SK-N-SH (cell line): ENCODE data around the gene TULP4. TPM values are rescaled to one million over a fixed set of nuclear protein-coding genes. Genes with fewer than 3 reads are reported as not detected.
A peak's percentile ranks its signal among the peaks of the same experiment; 100 is the strongest.

Experiments
- CTCF ChIA-PET: fragments of 300-600, 350-600 bp; formaldehyde crosslinking; extraction: SDS; loops from one replicate; lab custom pipeline; 2021; lab: Yijun Ruan, JAX
- POLR2A ChIA-PET: fragments of 350-600 bp; sonication (Branson Sonifier 250); formaldehyde crosslinking; extraction: SDS; loops from one replicate; lab custom pipeline; 2020; ENCODE audit warnings: antibody characterized with exemption, inconsistent platforms; lab: Yijun Ruan, JAX
- DNase-seq: peaks from one replicate; pipeline ENCODE4 v3.0.0; 2012
- H2AFZ ChIP-seq: fragments of 200-600 bp; sonication (generic); 2 replicates; pipeline ENCODE4 v1.8.1; 2016; ENCODE audit warnings: antibody characterized with exemption, mild to moderate bottlenecking, low read depth
- H3F3A ChIP-seq: fragments of 200-600 bp; sonication (generic); replicated peaks from 2 replicates; pipeline ENCODE3; 2016; ENCODE audit warnings: antibody characterized with exemption, mild to moderate bottlenecking; ENCODE audit not compliant: insufficient read depth
- H3K27ac ChIP-seq, 2 experiments: fragments of 200-500 bp in 1 of 2; fragments of 200-600 bp in 1 of 2; sonication (Bioruptor generic) in 1 of 2; sonication (generic), shearing (Covaris generic) in 1 of 2; 2 replicates each; pipeline versions ENCODE4 v1.5.1 to v1.6.1; 2014 to 2016; ENCODE audit warnings: low read depth in 2 of 2, inconsistent platforms in 1 of 2, low read length in 1 of 2, mild to moderate bottlenecking in 1 of 2, mixed read lengths in 1 of 2
- H3K27me3 ChIP-seq: fragments of 200-600 bp; sonication (generic), shearing (Covaris generic); 2 replicates; pipeline ENCODE4 v1.6.1; 2016; ENCODE audit warnings: mixed run types; ENCODE audit not compliant: insufficient read depth
- H3K36me3 ChIP-seq, 2 experiments: fragments of 200-500 bp in 1 of 2; fragments of 200-600 bp in 1 of 2; sonication (Bioruptor generic) in 1 of 2; sonication (generic) in 1 of 2; replicated peaks in 1 of 2; 2 replicates each; pipeline versions ENCODE3 to v1.5.1; 2014 to 2016; ENCODE audit warnings: low read length in 1 of 2, mild to moderate bottlenecking in 1 of 2; ENCODE audit not compliant: insufficient read depth in 2 of 2, control insufficient read depth in 1 of 2
- H3K4me1 ChIP-seq, 2 experiments: fragments of 200-500 bp in 1 of 2; fragments of 200-600 bp in 1 of 2; sonication (Bioruptor generic) in 1 of 2; sonication (generic), shearing (Covaris generic) in 1 of 2; 2 replicates each; pipeline versions ENCODE4 v1.5.1 to v1.6.1; 2014 to 2016; ENCODE audit warnings: low read depth in 1 of 2, low read length in 1 of 2, mixed run types in 1 of 2; ENCODE audit not compliant: insufficient read depth in 2 of 2, control insufficient read depth in 1 of 2
- H3K4me2 ChIP-seq: fragments of 200-600 bp; sonication (generic), shearing (Covaris generic); 2 replicates; pipeline ENCODE4 v1.6.1; 2017; ENCODE audit warnings: mixed run types
- H3K4me3 ChIP-seq, 2 experiments: fragments of 200-500 bp in 1 of 2; fragments of 200-600 bp in 1 of 2; sonication (Bioruptor generic) in 1 of 2; sonication (generic), shearing (Covaris generic) in 1 of 2; 2 replicates each; pipeline versions ENCODE4 v1.5.1 to v1.8.1; 2014 to 2016; ENCODE audit warnings: low read depth in 2 of 2, inconsistent platforms in 1 of 2, low read length in 1 of 2, mild to moderate bottlenecking in 1 of 2, mixed read lengths in 1 of 2, moderate library complexity in 1 of 2
- H3K79me2 ChIP-seq: fragments of 200-600 bp; sonication (generic); 2 replicates; pipeline ENCODE4 v1.8.1; 2017; ENCODE audit warnings: mild to moderate bottlenecking; ENCODE audit not compliant: insufficient read depth
- H3K9ac ChIP-seq: fragments of 200-600 bp; sonication (generic); 2 replicates; pipeline ENCODE4 v1.6.1; 2017; ENCODE audit warnings: mixed run types
- H3K9me2 ChIP-seq: fragments of 200-600 bp; sonication (generic); 2 replicates; pipeline ENCODE4 v1.6.1; 2017; ENCODE audit warnings: mixed run types
- H3K9me3 ChIP-seq: fragments of 200-600 bp; sonication (generic); 2 replicates; pipeline ENCODE4 v1.6.1; 2017; ENCODE audit warnings: mixed run types, mild to moderate bottlenecking, moderate library complexity
- H4K20me1 ChIP-seq: fragments of 200-600 bp; sonication (generic); 2 replicates; pipeline ENCODE4 v1.6.1; 2017; ENCODE audit warnings: mild to moderate bottlenecking, mixed run types; ENCODE audit not compliant: insufficient read depth
- CHD2 ChIP-seq: fragments of 150-350 bp; IDR thresholded peaks from 2 replicates; pipeline ENCODE4 v1.6.1; 2018; ENCODE audit warnings: low read length; ENCODE audit not compliant: partially characterized antibody
- FOSL2 ChIP-seq: IDR thresholded peaks from 2 replicates; pipeline ENCODE4 v1.4.0; 2012; ENCODE audit warnings: low read depth, mild to moderate bottlenecking, moderate library complexity, borderline replicate concordance
- FOXM1 ChIP-seq: IDR thresholded peaks from 2 replicates; pipeline ENCODE4 v1.4.0; 2012; ENCODE audit warnings: low read depth, mild to moderate bottlenecking
- GABPA ChIP-seq: IDR thresholded peaks from 2 replicates; pipeline ENCODE4 v1.4.0; 2012; ENCODE audit warnings: low read depth, mild to moderate bottlenecking
- GATA2 ChIP-seq: sonication (generic); formaldehyde crosslinking; IDR thresholded peaks from 2 replicates; pipeline ENCODE4 v1.5.0; 2020; ENCODE audit warnings: mild to moderate bottlenecking, missing genetic modification reagents
- JUND ChIP-seq: IDR thresholded peaks from 2 replicates; pipeline ENCODE4 v1.4.0; 2012
- MEF2A ChIP-seq: IDR thresholded peaks from 2 replicates; pipeline ENCODE4 v1.4.0; 2012; ENCODE audit warnings: low read depth, borderline replicate concordance
- MXI1 ChIP-seq: IDR thresholded peaks from 2 replicates; pipeline ENCODE4 v1.6.1; 2012; ENCODE audit warnings: mild to moderate bottlenecking, low read depth, low read length, improper control_type of control experiment
- NFIC ChIP-seq: IDR thresholded peaks from 2 replicates; pipeline ENCODE4 v1.4.0; 2012; ENCODE audit warnings: borderline replicate concordance
- NRF1 ChIP-seq: IDR thresholded peaks from 2 replicates; pipeline ENCODE4 v1.6.1; 2012; ENCODE audit warnings: low read depth, mild to moderate bottlenecking, low read length
- POLR2AphosphoS5 ChIP-seq: IDR thresholded peaks from 2 replicates; pipeline ENCODE4 v1.6.1; 2012; ENCODE audit warnings: low read depth, low read length
- RCOR1 ChIP-seq: fragments of 150-350 bp; IDR thresholded peaks from 2 replicates; pipeline ENCODE4 v1.6.1; 2017; ENCODE audit warnings: antibody characterized with exemption, low read length
- REST ChIP-seq: IDR thresholded peaks from 2 replicates; pipeline ENCODE4 v1.6.1; 2012; ENCODE audit warnings: mild to moderate bottlenecking, low read depth, low read length, moderate library complexity
- RFX5 ChIP-seq: IDR thresholded peaks from 2 replicates; pipeline ENCODE4 v1.6.1; 2012; ENCODE audit warnings: mild to moderate bottlenecking, improper control_type of control experiment, low read length
- RXRA ChIP-seq: IDR thresholded peaks from 2 replicates; pipeline ENCODE4 v1.4.0; 2012; ENCODE audit warnings: low read depth, mild to moderate bottlenecking, borderline replicate concordance
- SIN3A ChIP-seq: IDR thresholded peaks from 2 replicates; pipeline ENCODE4 v1.6.1; 2012; ENCODE audit warnings: low read depth, mild to moderate bottlenecking, low read length, moderate library complexity, borderline replicate concordance
- TAF1 ChIP-seq: IDR thresholded peaks from 2 replicates; pipeline ENCODE4 v1.6.1; 2012; ENCODE audit warnings: low read depth, mild to moderate bottlenecking, low read length, moderate library complexity, borderline replicate concordance
- TCF12 ChIP-seq: IDR thresholded peaks from 2 replicates; pipeline ENCODE4 v1.4.0; 2012
- USF1 ChIP-seq: IDR thresholded peaks from 2 replicates; pipeline ENCODE4 v1.4.0; 2012; ENCODE audit warnings: low read depth, borderline replicate concordance
- YY1 ChIP-seq: IDR thresholded peaks from 2 replicates; pipeline ENCODE4 v1.4.0; 2012; ENCODE audit warnings: low read depth, mild to moderate bottlenecking
- WGBS: methylation state at CpG from one replicate; pipeline ENCODE4 v1.1.6; 2017; ENCODE audit warnings: low lambda C conversion rate; 5-methylcytosine and 5-hydroxymethylcytosine counted together
- polyA plus RNA-seq, 3 experiments: library from polyadenylated mRNA; depleted of rRNA; stranded (reverse); fragments of >200 nt; gene quantifications; 2 replicates each; pipeline ENCODE4 v1.2.3, GENCODE V29; 2012
- TF ChIP-seq, protein P1 (sequence below): IDR thresholded peaks from 2 replicates; pipeline ENCODE4; 2012

TULP4 gene
- polyA plus RNA-seq, 1 of the 3 experiments (the other 2 are of a cell fraction): 5.9 TPM

- no peak overlapping the region for H3K4me3 ChIP-seq
- no peak overlapping the region for H3K9ac ChIP-seq
- peaks cover 2% of the 10 kb centered on the region; the same call in 1 of the 2 replicates for H3K9me3 ChIP-seq
- no peak overlapping the region for H3K4me2 ChIP-seq
- peaks cover 22% of the 10 kb centered on the region; the same call in 1 of the 2 replicates for H3K79me2 ChIP-seq
- peaks cover 31 to 32% of the 10 kb centered on the region in 2 experiments; a peak in 3 of 4 replicates for H3K4me1 ChIP-seq
- no peaks in the 10 kb centered on the region for H3K27me3 ChIP-seq
- H3F3A ChIP-seq: peaks cover 31% of the 10 kb centered on the region
- TF ChIP-seq FOSL2: no peak
- no peak for TF ChIP-seq MXI1
- TF ChIP-seq RCOR1: no peak
- no peak for TF ChIP-seq SIN3A
- TF ChIP-seq YY1: no peak
- no peak for TF ChIP-seq JUND
- no peak for TF ChIP-seq POLR2AphosphoS5
- no peak for TF ChIP-seq RXRA
- WGBS: 97% methylated on average over 4 of the region's 5 CpGs
- DNase-seq: no peak
- ChIA-PET POLR2A (no interaction called here), CTCF (interaction anchor here (1.7 kb wide), 1 partner anchor 193 kb away, joined by 5 read pairs; no protein-coding TSS in a partner anchor)
- no peak overlapping the region for H2AFZ ChIP-seq
- H3K27ac ChIP-seq: no peak overlapping the region; a peak in 1 of 4 replicates
- H3K9me2 ChIP-seq: no peaks in the 10 kb centered on the region
- peaks cover 14 to 18% of the 10 kb centered on the region in 2 experiments for H3K36me3 ChIP-seq
- H4K20me1 ChIP-seq: 0 out of 2 replicates have a peak, but pooled peaks cover 4% of the 10 kb centered on the region
Measured at GRCh38 chr6:158413814-158414565, 101.7 kb downstream of the TULP4 start.

DNA sequence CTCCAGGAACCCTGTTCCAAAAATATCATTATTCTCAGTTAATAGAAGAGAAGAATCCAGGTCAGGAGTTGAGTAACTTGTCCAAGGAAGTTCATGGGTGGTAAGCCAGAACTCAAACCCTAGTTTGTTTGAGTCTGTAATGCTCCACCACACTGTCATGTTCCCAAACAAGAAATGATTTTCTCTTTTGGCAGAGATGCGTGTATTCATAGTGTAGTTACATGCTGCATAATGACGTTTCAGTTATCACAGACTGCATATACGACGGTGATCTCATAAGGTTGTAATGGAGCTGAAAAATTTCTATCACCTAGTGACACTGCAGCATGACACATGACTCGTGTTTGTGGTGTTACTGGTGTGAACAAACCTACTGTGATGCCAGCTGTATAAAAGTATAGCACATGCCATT, 102.6 kb downstream of the TULP4 start:
- H3K36me3 ChIP-seq: peaks cover 18 to 23% of the 10 kb centered on the region in 2 experiments
- no peak for DNase-seq
- TF ChIP-seq NFIC (no peak), GABPA (no peak), GATA2 (CRISPR knock-in tag) (no peak), MEF2A (no peak), TCF12 (no peak), SIN3A (no peak), CHD2 (no peak), FOXM1 (no peak), RXRA (no peak), RCOR1 (no peak), REST (no peak), RFX5 (no peak), USF1 (no peak), YY1 (no peak), TAF1 (no peak), MXI1 (no peak), NRF1 (no peak)
- TF ChIP-seq, protein P1, sequence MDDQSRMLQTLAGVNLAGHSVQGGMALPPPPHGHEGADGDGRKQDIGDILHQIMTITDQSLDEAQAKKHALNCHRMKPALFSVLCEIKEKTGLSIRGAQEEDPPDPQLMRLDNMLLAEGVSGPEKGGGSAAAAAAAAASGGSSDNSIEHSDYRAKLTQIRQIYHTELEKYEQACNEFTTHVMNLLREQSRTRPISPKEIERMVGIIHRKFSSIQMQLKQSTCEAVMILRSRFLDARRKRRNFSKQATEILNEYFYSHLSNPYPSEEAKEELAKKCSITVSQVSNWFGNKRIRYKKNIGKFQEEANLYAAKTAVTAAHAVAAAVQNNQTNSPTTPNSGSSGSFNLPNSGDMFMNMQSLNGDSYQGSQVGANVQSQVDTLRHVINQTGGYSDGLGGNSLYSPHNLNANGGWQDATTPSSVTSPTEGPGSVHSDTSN: no peak
- no peak overlapping the region for H3K4me3 ChIP-seq
- 0 out of 2 replicates have a peak, but pooled peaks cover 4% of the 10 kb centered on the region for H4K20me1 ChIP-seq
- no peaks in the 10 kb centered on the region for H3K27me3 ChIP-seq
- CTCF ChIA-PET: no interaction called here
- H3F3A ChIP-seq: peaks cover 34% of the 10 kb centered on the region
- no peak overlapping the region for H3K4me2 ChIP-seq
- H3K9me3 ChIP-seq: peaks cover 10% of the 10 kb centered on the region; the same call in 1 of the 2 replicates
- H3K27ac ChIP-seq: peak overlapping the region in 1 of 2 experiments; percentile 5; a peak in 2 of 4 replicates
- H3K9me2 ChIP-seq: no peaks in the 10 kb centered on the region
- peaks cover 25% of the 10 kb centered on the region in 2 experiments; a peak in 3 of 4 replicates for H3K4me1 ChIP-seq
- H3K79me2 ChIP-seq: peaks cover 22% of the 10 kb centered on the region; the same call in 1 of the 2 replicates
- no peak overlapping the region for H2AFZ ChIP-seq
- 74% methylated on average over 5 of the region's 5 CpGs for WGBS
- POLR2A ChIA-PET: no interaction called here
- H3K9ac ChIP-seq: no peak overlapping the region
